Type B pancreatic cell (in vitro differentiated cells): ENCODE data around the gene GNB4. TPM values are rescaled to one million over a fixed set of nuclear protein-coding genes. Genes with fewer than 3 reads are reported as not detected.
A peak's percentile ranks its signal among the peaks of the same experiment; 100 is the strongest.

Source experiments
- DNase-seq: peaks from one replicate; pipeline ENCODE4 v3.0.0; 2021; ENCODE audit warnings: mixed read lengths; ENCODE audit not compliant: unreplicated experiment; ENCODE audit errors: extremely low spot score
- H3K27ac Mint-ChIP-seq: 2 replicates; pipeline ENCODE4 v1.8.0; 2021; ENCODE audit warnings: mild to moderate bottlenecking, mixed read lengths
- H3K27me3 Mint-ChIP-seq: 2 replicates; pipeline ENCODE4 v1.8.0; 2021; ENCODE audit warnings: mixed read lengths
- H3K36me3 Mint-ChIP-seq: 2 replicates; pipeline ENCODE4 v1.8.0; 2021; ENCODE audit warnings: mixed read lengths
- H3K4me1 Mint-ChIP-seq: one replicate; pipeline ENCODE4 v1.8.0; 2021; ENCODE audit warnings: mixed read lengths; ENCODE audit not compliant: unreplicated experiment
- H3K4me3 Mint-ChIP-seq: 2 replicates; pipeline ENCODE4 v1.8.0; 2021; ENCODE audit warnings: mild to moderate bottlenecking, mixed read lengths
- H3K9me3 Mint-ChIP-seq: 2 replicates; pipeline ENCODE4 v1.8.0; 2021; ENCODE audit warnings: mixed read lengths
- CTCF ChIP-seq: fragments of 200-600 bp; sonication (generic); conservative IDR thresholded peaks from 2 replicates; pipeline ENCODE4 v1.5.0; 2021; ENCODE audit warnings: antibody characterized with exemption, mild to moderate bottlenecking
- total RNA-seq: library from RNA; stranded (reverse); gene quantifications from 2 replicates; pipeline ENCODE4 v1.2.1, GENCODE V29; 2021; ENCODE audit warnings: low replicate concordance

GNB4 gene
- total RNA-seq, 1 donor from 2014 or later = 26.8 TPM

GRCh38 chr3:179482857-179483256 lies 31.6 kb upstream of the GNB4 start:
- Mint-ChIP-seq H3K4me1 (no peaks in the 10 kb centered on the region), H3K4me3 (no peak overlapping the region), H3K9me3 (no peaks in the 10 kb centered on the region), H3K36me3 (no peaks in the 10 kb centered on the region), H3K27ac (no peak overlapping the region), H3K27me3 (no peaks in the 10 kb centered on the region)
- no peak for DNase-seq
- no peak for TF ChIP-seq CTCF

GRCh38 chr3:179476215-179476614 lies 24.9 kb upstream of the GNB4 start:
- Mint-ChIP-seq H3K36me3 (no peaks in the 10 kb centered on the region), H3K4me1 (no peaks in the 10 kb centered on the region), H3K27ac (no peak overlapping the region), H3K27me3 (no peaks in the 10 kb centered on the region), H3K4me3 (no peak overlapping the region), H3K9me3 (no peaks in the 10 kb centered on the region)
- no peak for TF ChIP-seq CTCF
- no peak for DNase-seq

- no peak overlapping the region for H3K4me3 Mint-ChIP-seq
- H3K36me3 Mint-ChIP-seq = no peaks in the 10 kb centered on the region
- H3K27ac Mint-ChIP-seq = no peak overlapping the region
- no peaks in the 10 kb centered on the region for H3K4me1 Mint-ChIP-seq
- H3K27me3 Mint-ChIP-seq = no peaks in the 10 kb centered on the region
- DNase-seq = no peak
- no peaks in the 10 kb centered on the region for H3K9me3 Mint-ChIP-seq
- TF ChIP-seq CTCF = no peak
These were observed 23.2 kb upstream of the GNB4 start for GRCh38 chr3:179474480-179474879.

GRCh38 chr3:179473565-179473964 lies 22.3 kb upstream of the GNB4 start:
- no peak for DNase-seq
- H3K27ac Mint-ChIP-seq = no peak overlapping the region
- H3K36me3 Mint-ChIP-seq = no peaks in the 10 kb centered on the region
- no peak overlapping the region for H3K4me3 Mint-ChIP-seq
- H3K27me3 Mint-ChIP-seq = no peaks in the 10 kb centered on the region
- no peaks in the 10 kb centered on the region for H3K9me3 Mint-ChIP-seq
- no peaks in the 10 kb centered on the region for H3K4me1 Mint-ChIP-seq
- no peak for TF ChIP-seq CTCF

- Mint-ChIP-seq H3K4me1 (peaks cover 7% of the 10 kb centered on the region), H3K9me3 (no peaks in the 10 kb centered on the region), H3K27ac (peak overlapping the region; percentile 91), H3K36me3 (no peaks in the 10 kb centered on the region), H3K4me3 (peak overlapping the region; percentile 58), H3K27me3 (peaks cover 4% of the 10 kb centered on the region)
- TF ChIP-seq CTCF = no peak
- no peak for DNase-seq
These were observed 13.2 kb upstream of the GNB4 start for GRCh38 chr3:179464323-179465092.

GRCh38 chr3:179463319-179463718 lies 12.0 kb upstream of the GNB4 start:
- no peaks in the 10 kb centered on the region for H3K9me3 Mint-ChIP-seq
- H3K4me3 Mint-ChIP-seq = no peak overlapping the region
- DNase-seq = no peak
- H3K27me3 Mint-ChIP-seq = peaks cover 4% of the 10 kb centered on the region
- TF ChIP-seq CTCF = no peak
- H3K27ac Mint-ChIP-seq = no peak overlapping the region
- H3K4me1 Mint-ChIP-seq = peaks cover 7% of the 10 kb centered on the region
- no peaks in the 10 kb centered on the region for H3K36me3 Mint-ChIP-seq
